HEK293 (cell line): ENCODE data around the gene SULF2.

Source experiments
- SETDB1 ChIP-seq: IDR thresholded peaks from one replicate; pipeline ENCODE4 v1.6.1; 2017; ENCODE audit warnings: mild to moderate bottlenecking, low read length, moderate library complexity, mixed read lengths; ENCODE audit not compliant: insufficient read length
- ZFP69B ChIP-seq: fragments of 450-650 bp; formaldehyde crosslinking; IDR thresholded peaks from 2 replicates; pipeline ENCODE4 v1.5.1; 2016; ENCODE audit warnings: missing biosample characterization, missing genetic modification characterization
- ZNF121 ChIP-seq: fragments of 450-650 bp; formaldehyde crosslinking; IDR thresholded peaks from 2 replicates; pipeline ENCODE4 v1.5.1; 2016; ENCODE audit warnings: missing biosample characterization, missing genetic modification characterization
- ZNF133 ChIP-seq: fragments of 450-650 bp; formaldehyde crosslinking; IDR thresholded peaks from 2 replicates; pipeline ENCODE4 v1.5.1; 2016; ENCODE audit warnings: missing biosample characterization, missing genetic modification characterization
- ZNF24 ChIP-seq: fragments of 450-650 bp; formaldehyde crosslinking; IDR thresholded peaks from 2 replicates; pipeline ENCODE4 v1.5.1; 2016; ENCODE audit warnings: missing biosample characterization, missing genetic modification characterization
- ZNF785 ChIP-seq: fragments of 450-650 bp; formaldehyde crosslinking; IDR thresholded peaks from 2 replicates; pipeline ENCODE4 v1.5.1; 2016; ENCODE audit warnings: missing biosample characterization, missing genetic modification characterization
- TF ChIP-seq, protein P1 (sequence below): fragments of 450-650 bp; formaldehyde crosslinking; IDR thresholded peaks from 2 replicates; pipeline ENCODE4 v1.5.1; 2016; ENCODE audit warnings: missing biosample characterization, missing genetic modification characterization
- TF ChIP-seq, protein P2 (sequence below): fragments of 450-650 bp; formaldehyde crosslinking; IDR thresholded peaks from 2 replicates; pipeline ENCODE4 v1.5.1; 2016; ENCODE audit warnings: missing biosample characterization, missing genetic modification characterization
- TF ChIP-seq, protein P3 (sequence below): fragments of 450-650 bp; formaldehyde crosslinking; IDR thresholded peaks from 2 replicates; pipeline ENCODE4 v1.5.1; 2016; ENCODE audit warnings: missing biosample characterization, missing genetic modification characterization

- TF ChIP-seq ZNF121 = no peak
- TF ChIP-seq ZNF24 = no peak
- TF ChIP-seq, protein P1, sequence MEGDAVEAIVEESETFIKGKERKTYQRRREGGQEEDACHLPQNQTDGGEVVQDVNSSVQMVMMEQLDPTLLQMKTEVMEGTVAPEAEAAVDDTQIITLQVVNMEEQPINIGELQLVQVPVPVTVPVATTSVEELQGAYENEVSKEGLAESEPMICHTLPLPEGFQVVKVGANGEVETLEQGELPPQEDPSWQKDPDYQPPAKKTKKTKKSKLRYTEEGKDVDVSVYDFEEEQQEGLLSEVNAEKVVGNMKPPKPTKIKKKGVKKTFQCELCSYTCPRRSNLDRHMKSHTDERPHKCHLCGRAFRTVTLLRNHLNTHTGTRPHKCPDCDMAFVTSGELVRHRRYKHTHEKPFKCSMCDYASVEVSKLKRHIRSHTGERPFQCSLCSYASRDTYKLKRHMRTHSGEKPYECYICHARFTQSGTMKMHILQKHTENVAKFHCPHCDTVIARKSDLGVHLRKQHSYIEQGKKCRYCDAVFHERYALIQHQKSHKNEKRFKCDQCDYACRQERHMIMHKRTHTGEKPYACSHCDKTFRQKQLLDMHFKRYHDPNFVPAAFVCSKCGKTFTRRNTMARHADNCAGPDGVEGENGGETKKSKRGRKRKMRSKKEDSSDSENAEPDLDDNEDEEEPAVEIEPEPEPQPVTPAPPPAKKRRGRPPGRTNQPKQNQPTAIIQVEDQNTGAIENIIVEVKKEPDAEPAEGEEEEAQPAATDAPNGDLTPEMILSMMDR (tag by site-specific recombination) = no peak
- TF ChIP-seq, protein P2, sequence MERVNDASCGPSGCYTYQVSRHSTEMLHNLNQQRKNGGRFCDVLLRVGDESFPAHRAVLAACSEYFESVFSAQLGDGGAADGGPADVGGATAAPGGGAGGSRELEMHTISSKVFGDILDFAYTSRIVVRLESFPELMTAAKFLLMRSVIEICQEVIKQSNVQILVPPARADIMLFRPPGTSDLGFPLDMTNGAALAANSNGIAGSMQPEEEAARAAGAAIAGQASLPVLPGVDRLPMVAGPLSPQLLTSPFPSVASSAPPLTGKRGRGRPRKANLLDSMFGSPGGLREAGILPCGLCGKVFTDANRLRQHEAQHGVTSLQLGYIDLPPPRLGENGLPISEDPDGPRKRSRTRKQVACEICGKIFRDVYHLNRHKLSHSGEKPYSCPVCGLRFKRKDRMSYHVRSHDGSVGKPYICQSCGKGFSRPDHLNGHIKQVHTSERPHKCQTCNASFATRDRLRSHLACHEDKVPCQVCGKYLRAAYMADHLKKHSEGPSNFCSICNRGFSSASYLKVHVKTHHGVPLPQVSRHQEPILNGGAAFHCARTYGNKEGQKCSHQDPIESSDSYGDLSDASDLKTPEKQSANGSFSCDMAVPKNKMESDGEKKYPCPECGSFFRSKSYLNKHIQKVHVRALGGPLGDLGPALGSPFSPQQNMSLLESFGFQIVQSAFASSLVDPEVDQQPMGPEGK (tag by site-specific recombination) = no peak
- TF ChIP-seq ZNF785 (tag by site-specific recombination) = no peak
- TF ChIP-seq ZFP69B (tag by site-specific recombination) = no peak
- TF ChIP-seq, protein P3, sequence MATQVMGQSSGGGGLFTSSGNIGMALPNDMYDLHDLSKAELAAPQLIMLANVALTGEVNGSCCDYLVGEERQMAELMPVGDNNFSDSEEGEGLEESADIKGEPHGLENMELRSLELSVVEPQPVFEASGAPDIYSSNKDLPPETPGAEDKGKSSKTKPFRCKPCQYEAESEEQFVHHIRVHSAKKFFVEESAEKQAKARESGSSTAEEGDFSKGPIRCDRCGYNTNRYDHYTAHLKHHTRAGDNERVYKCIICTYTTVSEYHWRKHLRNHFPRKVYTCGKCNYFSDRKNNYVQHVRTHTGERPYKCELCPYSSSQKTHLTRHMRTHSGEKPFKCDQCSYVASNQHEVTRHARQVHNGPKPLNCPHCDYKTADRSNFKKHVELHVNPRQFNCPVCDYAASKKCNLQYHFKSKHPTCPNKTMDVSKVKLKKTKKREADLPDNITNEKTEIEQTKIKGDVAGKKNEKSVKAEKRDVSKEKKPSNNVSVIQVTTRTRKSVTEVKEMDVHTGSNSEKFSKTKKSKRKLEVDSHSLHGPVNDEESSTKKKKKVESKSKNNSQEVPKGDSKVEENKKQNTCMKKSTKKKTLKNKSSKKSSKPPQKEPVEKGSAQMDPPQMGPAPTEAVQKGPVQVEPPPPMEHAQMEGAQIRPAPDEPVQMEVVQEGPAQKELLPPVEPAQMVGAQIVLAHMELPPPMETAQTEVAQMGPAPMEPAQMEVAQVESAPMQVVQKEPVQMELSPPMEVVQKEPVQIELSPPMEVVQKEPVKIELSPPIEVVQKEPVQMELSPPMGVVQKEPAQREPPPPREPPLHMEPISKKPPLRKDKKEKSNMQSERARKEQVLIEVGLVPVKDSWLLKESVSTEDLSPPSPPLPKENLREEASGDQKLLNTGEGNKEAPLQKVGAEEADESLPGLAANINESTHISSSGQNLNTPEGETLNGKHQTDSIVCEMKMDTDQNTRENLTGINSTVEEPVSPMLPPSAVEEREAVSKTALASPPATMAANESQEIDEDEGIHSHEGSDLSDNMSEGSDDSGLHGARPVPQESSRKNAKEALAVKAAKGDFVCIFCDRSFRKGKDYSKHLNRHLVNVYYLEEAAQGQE = no peak
- no peak for TF ChIP-seq ZNF133 (tag by site-specific recombination)
- TF ChIP-seq SETDB1 = no peak
Observed at GRCh38 chr20:47678536-47678935, 106.7 kb downstream of the SULF2 start.
